ENCODE results near the gene TNFSF11. TPM values are rescaled to one million over a fixed set of nuclear protein-coding genes. Genes with fewer than 3 reads are reported as not detected.

TNFSF11 gene
- total and polyA plus RNA-seq, 2 donors from 2014 or later: 0.22 TPM; not detected in 1

- TF ChIP-seq CTCF (IDR thresholded peaks at IDR 0.05; ENCODE audit: borderline replicate concordance, extremely low read depth, insufficient read depth): no peak
Measured at GRCh38 chr13:42534785-42535184, 39.2 kb upstream of the TNFSF11 start.

GRCh38 chr13:42538996-42539395 lies 35.0 kb upstream of the TNFSF11 start:
- FAIRE-seq (no peak), DNase-seq (no peak)
- no peak for TF ChIP-seq CTCF (IDR thresholded peaks at IDR 0.05; ENCODE audit: borderline replicate concordance, extremely low read depth, insufficient read depth)
- Histone ChIP-seq H3K9me3 (ENCODE audit: control insufficient read depth in 2 of 3, insufficient read depth in 1 of 3, low read length in 3 of 3) (no peaks in the 10 kb centered on the region), H3K36me3 (ENCODE audit: control insufficient read depth in 2 of 3, insufficient read depth in 3 of 3, low read length in 3 of 3) (no peaks in the 10 kb centered on the region), H3K4me3 (ENCODE audit: low read length in 3 of 3) (no peak overlapping the region), H3K9ac (ENCODE audit: low read length in 3 of 3) (no peak overlapping the region), H3K4me1 (ENCODE audit: control insufficient read depth in 2 of 3, insufficient read depth in 2 of 3, low read depth in 1 of 3, low read length in 3 of 3) (no peaks in the 10 kb centered on the region), H3K27ac (ENCODE audit: low read depth in 2 of 2, low read length in 2 of 2) (no peak overlapping the region), H3K27me3 (ENCODE audit: control insufficient read depth, insufficient read depth, low read length) (no peaks in the 10 kb centered on the region)
- intact Hi-C loops (cut with DNase I): no loop called here

More at GRCh38 chr13:42534785-42535184, 39.2 kb upstream of the TNFSF11 start:
- H3K36me3 ChIP-seq (ENCODE audit: control insufficient read depth in 2 of 3, insufficient read depth in 3 of 3, low read length in 3 of 3): no peaks in the 10 kb centered on the region
- H3K27me3 ChIP-seq (ENCODE audit: control insufficient read depth, insufficient read depth, low read length): no peaks in the 10 kb centered on the region
- no peaks in the 10 kb centered on the region for H3K4me1 ChIP-seq (ENCODE audit: control insufficient read depth in 2 of 3, insufficient read depth in 2 of 3, low read depth in 1 of 3, low read length in 3 of 3)
- no peak overlapping the region for H3K27ac ChIP-seq (ENCODE audit: low read depth in 2 of 2, low read length in 2 of 2)
- intact Hi-C loops (cut with DNase I): no loop called here
- no peaks in the 10 kb centered on the region for H3K9me3 ChIP-seq (ENCODE audit: control insufficient read depth in 2 of 3, insufficient read depth in 1 of 3, low read length in 3 of 3)
- DNase-seq (no peak), FAIRE-seq (no peak)
- H3K9ac ChIP-seq (ENCODE audit: low read length in 3 of 3): no peak overlapping the region
- H3K4me3 ChIP-seq (ENCODE audit: low read length in 3 of 3): no peak overlapping the region

GRCh38 chr13:42539670-42540069 lies 34.3 kb upstream of the TNFSF11 start:
- FAIRE-seq: no peak
- Histone ChIP-seq H3K4me1 (ENCODE audit: control insufficient read depth in 2 of 3, insufficient read depth in 2 of 3, low read depth in 1 of 3, low read length in 3 of 3) (no peaks in the 10 kb centered on the region), H3K4me3 (ENCODE audit: low read length in 3 of 3) (no peak overlapping the region), H3K27ac (ENCODE audit: low read depth in 2 of 2, low read length in 2 of 2) (no peak overlapping the region), H3K36me3 (ENCODE audit: control insufficient read depth in 2 of 3, insufficient read depth in 3 of 3, low read length in 3 of 3) (no peaks in the 10 kb centered on the region), H3K9ac (ENCODE audit: low read length in 3 of 3) (no peak overlapping the region), H3K9me3 (ENCODE audit: control insufficient read depth in 2 of 3, insufficient read depth in 1 of 3, low read length in 3 of 3) (no peaks in the 10 kb centered on the region), H3K27me3 (ENCODE audit: control insufficient read depth, insufficient read depth, low read length) (no peaks in the 10 kb centered on the region)
- intact Hi-C loops (cut with DNase I): no loop called here
- no peak for DNase-seq
- TF ChIP-seq CTCF (IDR thresholded peaks at IDR 0.05; ENCODE audit: borderline replicate concordance, extremely low read depth, insufficient read depth): no peak

GRCh38 chr13:42543215-42543797 lies 30.6 kb upstream of the TNFSF11 start:
- no peak overlapping the region for H3K27ac ChIP-seq (ENCODE audit: low read depth in 2 of 2, low read length in 2 of 2)
- intact Hi-C loops (cut with DNase I): no loop called here
- no peaks in the 10 kb centered on the region for H3K9me3 ChIP-seq (ENCODE audit: control insufficient read depth in 2 of 3, insufficient read depth in 1 of 3, low read length in 3 of 3)
- no peaks in the 10 kb centered on the region for H3K36me3 ChIP-seq (ENCODE audit: control insufficient read depth in 2 of 3, insufficient read depth in 3 of 3, low read length in 3 of 3)
- no peaks in the 10 kb centered on the region for H3K27me3 ChIP-seq (ENCODE audit: control insufficient read depth, insufficient read depth, low read length)
- no peak for TF ChIP-seq CTCF (IDR thresholded peaks at IDR 0.05; ENCODE audit: borderline replicate concordance, extremely low read depth, insufficient read depth)
- no peak overlapping the region for H3K4me3 ChIP-seq (ENCODE audit: low read length in 3 of 3)
- DNase-seq (no peak), FAIRE-seq (no peak)
- no peak overlapping the region for H3K9ac ChIP-seq (ENCODE audit: low read length in 3 of 3)
- no peaks in the 10 kb centered on the region for H3K4me1 ChIP-seq (ENCODE audit: control insufficient read depth in 2 of 3, insufficient read depth in 2 of 3, low read depth in 1 of 3, low read length in 3 of 3)

All from kidney (tissue), 14 donors.